OCI-LY3 (cell line): ENCODE measurements around the gene EIF4EBP2.

Experiments
- EZH2phosphoT487 ChIP-seq: fragments of 200-600 bp; shearing (Covaris generic); IDR thresholded peaks from 2 replicates; pipeline ENCODE4 v1.6.1; 2018; ENCODE audit warnings: antibody characterized with exemption, mixed run types, low read depth
- TF ChIP-seq, protein P1 (sequence below): fragments of 200-600, 300-600 bp; sonication (generic); IDR thresholded peaks from 2 replicates; pipeline ENCODE4 v1.5.1; 2014; ENCODE audit warnings: antibody characterized with exemption, low read length, low read depth

DNA sequence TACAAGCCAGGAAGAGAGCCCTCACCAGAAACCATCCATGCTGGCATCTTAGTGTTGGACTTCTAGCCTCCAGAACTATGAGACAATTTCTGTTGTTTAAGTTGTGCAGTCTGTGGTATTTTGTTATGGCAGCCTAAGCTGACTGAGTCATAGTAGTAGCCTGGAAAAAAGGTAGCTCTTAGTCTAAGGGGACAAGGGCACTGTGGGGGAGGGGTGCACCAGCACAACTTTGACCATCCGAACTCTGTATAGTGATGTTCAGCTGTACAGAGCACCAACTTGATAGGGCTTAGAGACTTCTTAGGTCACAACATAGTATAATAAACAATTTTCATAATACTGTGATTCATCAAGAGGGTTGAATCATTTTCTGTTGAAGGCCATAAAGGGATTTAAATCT lies 14.3 kb downstream of the EIF4EBP2 start:
- TF ChIP-seq EZH2phosphoT487, result no peak
- TF ChIP-seq, protein P1, sequence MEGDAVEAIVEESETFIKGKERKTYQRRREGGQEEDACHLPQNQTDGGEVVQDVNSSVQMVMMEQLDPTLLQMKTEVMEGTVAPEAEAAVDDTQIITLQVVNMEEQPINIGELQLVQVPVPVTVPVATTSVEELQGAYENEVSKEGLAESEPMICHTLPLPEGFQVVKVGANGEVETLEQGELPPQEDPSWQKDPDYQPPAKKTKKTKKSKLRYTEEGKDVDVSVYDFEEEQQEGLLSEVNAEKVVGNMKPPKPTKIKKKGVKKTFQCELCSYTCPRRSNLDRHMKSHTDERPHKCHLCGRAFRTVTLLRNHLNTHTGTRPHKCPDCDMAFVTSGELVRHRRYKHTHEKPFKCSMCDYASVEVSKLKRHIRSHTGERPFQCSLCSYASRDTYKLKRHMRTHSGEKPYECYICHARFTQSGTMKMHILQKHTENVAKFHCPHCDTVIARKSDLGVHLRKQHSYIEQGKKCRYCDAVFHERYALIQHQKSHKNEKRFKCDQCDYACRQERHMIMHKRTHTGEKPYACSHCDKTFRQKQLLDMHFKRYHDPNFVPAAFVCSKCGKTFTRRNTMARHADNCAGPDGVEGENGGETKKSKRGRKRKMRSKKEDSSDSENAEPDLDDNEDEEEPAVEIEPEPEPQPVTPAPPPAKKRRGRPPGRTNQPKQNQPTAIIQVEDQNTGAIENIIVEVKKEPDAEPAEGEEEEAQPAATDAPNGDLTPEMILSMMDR, result no peak
